GM19452 (cell line): ENCODE results near the gene AOX1.
A peak's percentile ranks its signal among the peaks of the same experiment; 100 is the strongest.
"Not testable (repeated sequence)": the region's sequence is repeated elsewhere in the genome, so short reads cannot be mapped to it uniquely, and the experiment has no call there.

Experiments used
- ATAC-seq: cut with Tn5 transposase; IDR thresholded peaks from one replicate; pipeline ENCODE4 v1.9.1; 2021; ENCODE audit not compliant: unreplicated experiment

Gene AOX1

DNA sequence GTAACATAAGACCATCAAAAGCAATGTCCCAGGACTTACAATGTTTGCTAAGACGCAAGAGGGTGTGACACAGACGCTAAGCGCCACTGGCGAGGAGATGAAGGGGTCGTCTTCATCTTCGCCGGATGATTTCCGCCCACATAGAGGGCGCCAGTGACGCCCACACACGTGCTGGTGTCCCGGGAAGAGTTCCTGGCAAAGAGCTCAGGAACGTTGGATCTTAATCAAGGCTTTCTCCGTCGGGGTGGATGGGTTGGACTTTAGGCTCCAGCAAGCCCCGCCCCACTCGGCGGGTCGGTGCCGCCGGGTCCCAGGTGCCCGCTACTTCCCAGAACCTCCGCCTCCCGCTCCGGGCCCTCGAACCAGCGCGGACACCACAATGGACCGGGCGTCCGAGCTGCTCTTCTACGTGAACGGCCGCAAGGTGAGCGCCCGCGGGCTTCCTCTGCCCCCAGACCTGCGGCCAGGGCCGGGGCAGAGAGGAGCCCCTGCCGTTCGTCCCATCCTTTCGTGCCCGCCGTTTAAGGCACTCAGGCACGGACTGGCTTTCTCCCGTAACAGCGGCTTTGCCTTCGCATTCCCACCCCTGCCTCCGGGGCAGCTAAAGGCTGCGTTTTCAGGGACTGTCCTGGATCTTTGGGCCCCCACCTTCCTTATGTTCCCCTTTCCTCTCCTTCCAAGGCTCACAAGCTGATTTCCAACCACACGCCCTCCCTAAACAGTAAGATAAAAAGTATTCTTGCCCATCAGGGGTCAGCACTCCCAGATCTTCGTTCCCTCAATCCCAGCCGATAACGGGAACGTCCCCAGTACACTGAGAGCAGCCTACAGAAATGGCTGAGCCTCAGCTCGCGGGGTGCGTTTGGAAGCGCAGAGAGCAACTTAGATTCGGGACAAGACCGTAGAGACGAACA, at the start of gene AOX1:
AOX1 (plus strand) TSS at position 285 of the 914 bp plus-strand sequence; CDS start at position 380, 95 bp downstream.
- ATAC-seq: peak; percentile 49

DNA sequence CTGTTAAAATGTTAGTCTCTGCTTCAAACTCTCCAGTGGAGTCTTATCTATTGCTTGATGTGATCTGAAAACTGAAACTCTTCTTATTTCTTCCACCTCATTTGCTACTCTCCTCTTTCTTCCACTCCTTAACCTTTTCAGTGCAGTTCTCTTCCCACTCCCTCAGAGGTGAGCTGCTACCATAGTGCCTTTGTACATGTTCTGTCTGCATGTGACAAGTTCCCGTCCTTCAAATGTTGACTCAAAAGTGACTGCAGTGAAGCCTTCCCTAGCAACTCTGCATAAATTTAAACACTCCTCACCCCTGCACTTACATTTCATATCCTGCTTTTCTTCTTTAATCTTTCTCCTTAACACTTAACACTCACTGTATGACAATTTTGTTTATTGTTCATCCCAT, 47.7 kb upstream of the AOX1 start:
- no peak for ATAC-seq

DNA sequence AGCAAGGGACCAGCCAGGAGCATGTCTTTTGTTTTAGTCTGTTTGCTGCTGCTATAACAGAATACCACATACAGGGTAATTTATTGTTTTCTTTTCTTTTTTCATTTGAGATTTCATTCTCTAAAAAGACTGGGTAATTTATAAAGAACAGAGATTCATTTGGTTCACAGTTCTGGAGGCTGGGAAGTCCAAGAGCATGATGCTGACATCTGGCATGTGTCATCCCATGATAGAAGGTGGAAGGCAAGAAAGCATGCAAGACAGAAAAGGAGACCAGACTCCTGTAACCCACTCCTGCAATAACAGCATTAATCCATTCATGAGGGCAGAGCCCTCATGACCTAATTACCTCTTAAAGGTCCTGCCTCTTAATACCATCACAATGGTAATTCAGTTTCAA, 45.0 kb upstream of the AOX1 start:
- ATAC-seq: no peak

DNA sequence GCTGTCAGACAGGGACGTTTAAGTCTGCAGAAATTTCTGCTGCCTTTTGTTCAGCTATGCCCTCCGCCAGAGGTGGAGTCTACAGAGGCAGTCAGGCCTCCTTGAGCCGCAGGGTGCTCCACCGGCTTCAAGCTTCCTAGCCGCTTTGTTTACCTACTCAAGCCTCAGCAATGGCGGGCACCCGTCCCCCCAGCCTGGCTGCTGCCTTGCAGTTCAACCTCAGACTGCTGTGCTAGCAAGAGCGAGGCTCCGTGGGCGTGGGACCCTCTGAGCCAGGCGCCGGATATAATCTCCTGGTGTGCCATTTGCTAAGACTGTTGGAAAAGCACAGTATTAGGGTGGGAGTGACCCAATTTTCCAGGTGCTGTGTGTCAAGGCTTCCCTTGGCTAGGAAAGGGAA, 19.2 kb upstream of the AOX1 start:
- not testable (repeated sequence) for ATAC-seq

DNA sequence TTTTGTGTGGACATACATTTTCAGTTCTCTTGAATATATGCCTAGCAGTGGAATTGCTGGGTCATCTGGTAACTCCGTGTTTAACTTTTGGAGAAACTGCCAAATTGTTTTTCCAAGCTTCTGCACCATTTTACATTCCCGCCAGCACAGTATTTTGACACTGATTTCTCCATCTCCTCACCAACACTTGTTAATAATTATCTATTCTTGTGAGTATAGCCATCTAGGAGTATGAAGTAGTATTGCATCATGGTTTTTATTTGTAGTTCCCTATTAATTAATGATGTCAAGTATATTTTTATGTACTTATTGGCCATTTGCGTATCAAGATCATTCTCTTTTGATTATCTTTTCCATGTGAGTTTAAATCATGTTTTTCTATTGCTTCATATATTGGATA, 17.9 kb upstream of the AOX1 start:
- ATAC-seq: no peak

DNA sequence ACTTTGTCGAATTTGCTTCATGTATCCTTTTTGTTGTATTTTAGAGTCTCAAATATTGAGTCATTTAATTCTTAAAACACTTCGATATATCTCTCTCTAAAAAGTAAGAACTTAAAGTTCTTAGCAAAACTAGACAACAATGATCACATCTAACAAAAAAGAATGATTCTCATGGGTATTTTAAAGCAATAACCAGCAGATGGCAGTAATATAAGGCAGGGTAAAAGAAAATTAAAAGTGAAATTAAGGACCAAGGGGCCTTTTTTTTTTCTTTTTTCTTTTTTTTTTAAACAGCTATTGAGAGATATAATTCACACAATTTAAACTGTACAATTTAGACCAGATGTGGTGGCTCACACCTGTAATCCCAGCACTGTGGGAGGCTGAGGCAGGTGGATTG, 9.9 kb upstream of the AOX1 start:
- no peak for ATAC-seq

DNA sequence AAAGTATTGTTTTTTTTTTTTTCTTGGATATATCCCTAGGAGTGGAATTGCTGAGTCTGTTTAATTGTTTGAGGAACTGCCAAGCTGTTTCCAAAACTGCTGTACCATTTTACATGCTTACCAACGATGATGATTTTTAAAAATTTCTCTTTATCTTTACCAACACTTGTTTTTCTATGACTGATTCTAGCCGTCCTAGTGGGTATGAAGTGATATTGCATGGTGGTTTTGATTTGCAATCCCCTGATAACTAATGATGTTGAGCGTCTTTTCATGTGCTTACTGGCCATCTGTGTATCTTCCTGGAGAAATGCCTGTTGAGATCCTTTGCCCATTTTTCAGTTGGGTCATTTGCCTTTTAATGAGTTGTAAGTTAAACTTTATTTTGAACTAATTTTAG, 8.8 kb upstream of the AOX1 start:
- no peak for ATAC-seq

DNA sequence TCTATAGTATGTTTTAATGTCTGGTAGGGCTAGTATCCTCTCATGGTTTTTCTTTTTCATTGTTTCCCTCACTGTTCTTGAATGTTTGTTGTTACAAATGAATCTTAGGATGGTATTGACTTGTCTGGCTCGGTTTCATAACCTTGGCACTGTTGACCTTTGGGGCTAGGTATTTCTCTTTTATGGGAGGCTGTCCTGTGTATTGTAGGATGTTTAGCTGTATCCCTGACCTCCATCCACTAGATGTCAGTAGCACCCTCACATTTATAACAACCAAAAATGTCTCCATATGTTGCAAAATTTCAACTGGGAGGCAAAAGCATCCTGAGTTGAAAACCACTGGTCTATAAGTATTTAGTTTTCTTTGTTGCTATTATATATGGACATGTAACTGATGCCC, 7.0 kb upstream of the AOX1 start:
- ATAC-seq: no peak

DNA sequence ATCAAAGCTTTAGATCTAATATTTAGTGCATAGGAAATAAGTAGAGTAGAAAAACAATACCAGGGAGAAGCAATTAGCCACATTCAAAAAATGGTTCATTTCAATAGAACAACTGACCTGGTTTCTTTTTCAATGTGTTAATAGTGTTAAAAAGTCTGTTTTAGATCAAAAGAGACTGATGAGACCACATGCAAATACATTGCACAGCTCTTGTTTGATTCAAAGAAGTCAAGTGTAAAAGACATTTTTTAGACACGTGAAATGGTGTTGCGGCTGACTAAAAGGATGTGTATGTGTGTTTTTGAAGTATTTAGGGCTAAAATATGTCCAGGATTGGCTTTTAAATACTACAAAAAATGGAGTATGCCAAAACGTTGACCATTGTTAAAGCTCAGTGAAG, 1.2 kb upstream of the AOX1 start:
- no peak for ATAC-seq

DNA sequence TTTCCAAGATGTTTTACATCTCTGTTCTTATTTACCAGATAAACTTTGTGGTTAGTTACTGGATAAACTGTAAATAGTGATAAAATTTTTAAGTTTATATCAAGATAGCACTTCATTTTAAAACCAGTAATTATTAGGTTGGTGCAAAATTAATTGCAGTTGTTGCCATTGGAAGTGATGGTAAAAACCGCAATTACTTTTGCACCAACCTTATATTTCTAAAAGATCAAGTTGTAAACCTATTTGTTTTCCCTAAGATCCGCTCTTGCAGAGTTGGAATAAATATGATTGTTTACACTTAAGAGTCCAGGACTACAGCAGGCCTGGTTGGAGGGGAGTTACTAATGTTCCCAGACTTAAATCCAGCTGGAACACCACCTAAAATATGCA, 479 bp upstream of the AOX1 start:
- ATAC-seq: no peak

DNA sequence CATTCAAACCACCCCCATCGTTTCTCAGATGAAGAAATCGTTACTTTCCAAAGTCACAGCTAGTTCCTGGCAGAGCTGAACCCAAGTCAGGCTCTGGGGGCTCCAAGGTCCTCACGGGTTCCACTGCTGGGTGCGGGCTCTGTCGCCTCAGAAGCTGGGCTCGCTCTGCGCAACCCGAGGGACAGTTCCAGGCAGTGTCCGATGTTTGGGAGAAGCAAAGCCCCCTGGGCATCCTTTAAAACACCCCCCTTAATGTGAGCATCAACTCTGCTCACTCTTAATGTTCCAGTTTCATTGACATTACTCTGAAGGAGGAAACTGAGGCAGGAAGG, 796 bp downstream of the AOX1 start:
- no peak for ATAC-seq

DNA sequence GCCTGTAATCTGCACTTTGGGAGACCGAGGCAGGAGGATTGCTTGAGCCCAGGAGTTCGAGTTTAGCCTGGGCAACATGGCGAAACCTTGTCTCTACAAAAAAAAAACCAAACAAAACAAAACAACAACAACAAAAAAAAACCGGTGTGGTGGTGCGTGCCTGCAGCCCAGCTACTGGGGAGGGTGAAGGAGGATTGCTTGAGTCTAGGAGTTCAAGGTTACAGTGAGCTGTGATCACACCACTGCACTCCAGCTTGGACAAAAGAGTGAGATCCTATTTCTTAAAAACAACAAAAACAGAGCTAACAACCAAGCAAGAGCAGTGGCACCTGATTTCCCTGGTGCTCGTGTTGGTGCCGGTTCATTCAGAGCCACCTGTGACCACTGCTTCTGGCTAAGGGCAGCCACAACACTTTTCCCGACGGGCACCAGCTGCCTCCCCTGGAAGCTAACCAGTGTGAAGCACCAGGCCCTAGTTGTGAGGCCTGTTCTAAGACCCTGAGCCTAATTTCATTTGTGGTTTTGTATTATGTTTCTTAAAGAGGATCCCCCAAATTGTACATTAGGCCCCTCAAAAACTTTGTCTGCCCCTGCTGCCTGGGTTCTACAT, 1.3 kb downstream of the AOX1 start:
- no peak for ATAC-seq

DNA sequence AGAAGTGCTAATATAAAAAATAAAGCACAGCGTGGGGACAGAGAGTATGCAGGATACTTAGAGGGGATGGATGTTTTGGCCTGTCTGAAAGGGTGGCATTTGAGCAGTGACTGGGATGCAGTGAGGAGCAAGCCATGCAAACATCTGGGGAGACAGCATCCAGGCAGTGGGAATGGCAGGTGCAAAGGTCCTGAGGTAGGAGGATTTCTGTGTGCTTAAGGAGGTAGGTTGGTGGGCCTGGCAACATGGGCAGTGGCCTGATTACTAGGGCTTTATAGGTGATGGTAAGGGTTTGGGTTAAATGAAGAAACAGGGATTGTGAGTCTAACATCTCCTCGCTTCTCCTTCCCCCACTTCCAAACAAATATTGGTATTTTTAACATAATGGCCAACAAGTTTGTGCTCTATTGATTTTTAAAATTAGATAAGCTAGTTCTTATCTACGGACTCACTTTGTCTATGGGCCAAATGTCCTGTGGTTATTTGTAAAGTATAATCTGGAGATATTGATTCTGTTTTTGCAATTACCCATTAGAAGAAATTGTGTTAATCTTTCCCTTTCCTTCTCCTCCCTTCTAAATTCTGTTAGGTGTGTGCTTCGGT, 2.4 kb downstream of the AOX1 start:
- ATAC-seq: no peak

DNA sequence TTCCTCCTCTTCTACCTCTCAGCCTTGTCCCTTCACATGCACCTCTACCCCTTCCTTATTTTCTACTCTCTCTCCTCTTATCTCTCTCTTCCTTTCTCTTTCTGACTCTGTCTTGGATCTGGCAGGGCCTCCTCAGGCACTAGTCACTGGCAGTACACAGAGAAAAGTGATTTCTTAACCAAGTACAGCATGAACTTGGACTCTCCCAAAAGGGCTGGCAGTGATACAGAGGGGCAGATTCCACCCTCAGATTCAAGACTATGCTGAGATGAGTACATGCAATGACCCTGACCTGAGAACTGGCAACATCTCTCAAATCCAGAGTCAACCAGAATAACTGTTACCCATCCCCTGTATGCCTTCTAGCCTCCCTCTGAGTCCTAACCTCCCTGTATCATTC, 4.3 kb downstream of the AOX1 start:
- ATAC-seq: no peak

DNA sequence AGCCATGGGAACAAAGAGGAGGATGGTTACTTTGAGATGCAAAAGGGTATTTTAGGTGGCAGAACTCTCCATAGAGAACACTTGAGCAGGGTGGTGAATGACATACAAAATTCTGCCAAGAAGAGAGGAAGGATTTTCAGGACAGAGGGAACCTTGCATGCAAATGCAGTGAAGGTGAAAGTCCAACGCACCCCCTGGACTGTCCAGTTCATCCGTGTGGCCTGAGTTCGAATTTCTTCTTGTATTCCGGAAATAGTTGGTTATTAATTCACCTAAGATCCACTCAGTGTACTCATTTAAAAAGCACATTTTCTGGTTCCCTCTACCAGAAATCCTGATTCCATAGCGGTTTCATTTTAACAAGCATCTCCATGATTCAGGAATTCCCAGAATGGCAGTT, 5.5 kb downstream of the AOX1 start:
- ATAC-seq: no peak

DNA sequence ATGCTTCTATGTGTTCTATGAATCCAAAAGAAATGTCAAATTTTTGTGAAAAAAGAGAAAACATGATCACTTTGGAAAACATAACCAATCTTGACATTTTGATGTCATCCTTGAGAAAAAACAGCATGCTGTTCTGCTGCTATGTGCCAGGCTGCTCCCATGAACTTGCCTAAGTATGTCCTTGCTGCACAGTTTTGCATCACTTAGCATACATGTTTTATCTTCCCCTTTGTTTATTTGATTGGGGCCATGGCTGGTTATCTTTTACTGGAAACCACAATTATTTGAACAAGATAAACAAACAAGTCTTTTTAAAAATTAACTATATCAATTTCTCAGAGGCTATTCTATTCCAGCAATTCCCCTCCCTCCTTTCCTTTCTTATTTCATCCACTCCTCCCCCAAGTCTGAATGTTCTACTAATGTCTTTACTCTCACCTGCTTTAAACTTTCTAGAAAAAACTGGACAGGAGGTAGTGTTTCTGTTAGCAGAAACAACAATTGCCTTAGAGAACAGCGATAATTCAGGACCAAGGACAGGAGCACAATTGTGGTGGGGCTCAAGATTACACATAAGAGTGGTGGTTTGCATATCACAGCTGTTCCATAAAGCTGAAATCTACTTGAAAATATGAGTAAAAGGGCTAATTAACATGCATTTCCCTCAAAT, 6.7 kb downstream of the AOX1 start:
- ATAC-seq: no peak

DNA sequence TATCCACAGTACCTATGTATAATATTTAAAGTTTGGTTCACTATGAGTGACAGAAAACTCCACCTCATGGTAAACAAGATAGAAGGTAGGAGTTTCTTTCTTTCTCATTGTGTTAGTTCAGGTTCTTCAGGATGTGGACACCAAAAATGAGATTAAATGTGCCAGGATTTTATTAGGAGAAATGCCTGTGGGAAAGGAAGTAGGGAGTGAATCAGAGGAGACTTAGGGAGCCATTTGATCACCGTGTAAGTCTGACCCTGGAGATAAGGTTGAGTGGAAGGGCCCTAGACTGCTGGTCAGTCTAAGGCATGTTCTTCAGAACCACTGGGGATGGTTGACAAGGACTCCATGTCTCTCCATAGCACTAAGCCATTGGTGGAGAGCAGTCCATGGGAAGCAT, 8.1 kb downstream of the AOX1 start:
- ATAC-seq: no peak

DNA sequence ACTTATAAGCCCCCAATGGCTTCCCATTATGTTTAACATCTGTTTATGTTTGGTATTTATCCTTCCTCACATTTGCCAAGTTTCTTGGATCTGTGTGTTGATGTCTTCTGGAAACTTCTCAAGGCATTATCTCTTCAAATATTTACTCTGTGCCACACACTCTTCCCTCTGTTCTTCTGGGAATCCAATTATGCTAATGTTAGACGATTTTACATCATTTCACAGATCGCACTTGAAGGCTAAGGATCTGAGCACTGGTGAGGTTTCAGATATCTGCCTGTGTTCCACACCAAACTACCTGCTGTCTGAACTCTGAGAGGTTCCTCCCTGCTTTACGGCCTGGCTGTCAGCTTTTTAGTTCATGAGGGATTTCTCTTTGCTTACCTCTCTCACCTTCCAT, 10.1 kb downstream of the AOX1 start:
- no peak for ATAC-seq

DNA sequence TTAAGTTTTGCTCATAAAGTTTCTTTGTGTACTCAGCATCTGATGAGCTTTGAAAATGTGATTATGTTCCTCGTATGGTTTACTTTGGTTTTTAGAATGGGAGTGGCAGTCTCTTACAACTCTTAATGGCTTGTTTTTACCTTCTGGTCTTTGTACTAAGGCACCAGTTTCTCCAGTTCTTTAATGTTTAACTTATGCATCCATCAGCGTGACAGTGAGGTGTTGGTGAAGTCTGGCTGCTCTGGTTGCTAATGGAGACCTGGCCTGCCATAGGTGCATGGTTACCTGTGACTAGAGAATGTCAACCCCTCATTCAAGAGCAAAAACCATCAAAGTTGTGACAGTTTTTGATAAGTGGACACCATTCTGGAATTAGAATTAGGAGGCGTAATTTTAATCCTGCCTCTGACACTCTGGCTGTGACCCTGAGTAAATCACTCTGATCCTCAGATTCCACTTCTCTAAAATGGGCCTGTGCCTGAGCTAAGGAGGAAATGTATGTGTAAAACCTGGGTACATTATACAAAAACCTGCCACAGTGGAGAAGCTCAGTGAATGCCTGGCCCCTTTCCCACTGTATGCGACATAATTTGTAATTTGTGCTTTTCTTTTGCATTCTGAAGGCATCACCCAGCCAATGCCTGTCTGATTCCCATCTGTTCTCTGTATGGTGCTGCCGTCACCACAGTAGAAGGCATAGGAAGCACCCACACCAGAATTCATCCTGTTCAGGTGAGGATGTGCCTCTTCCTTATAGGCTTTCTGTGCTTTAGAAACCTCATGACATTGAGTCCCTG, 11.2 kb downstream of the AOX1 start:
- no peak for ATAC-seq

DNA sequence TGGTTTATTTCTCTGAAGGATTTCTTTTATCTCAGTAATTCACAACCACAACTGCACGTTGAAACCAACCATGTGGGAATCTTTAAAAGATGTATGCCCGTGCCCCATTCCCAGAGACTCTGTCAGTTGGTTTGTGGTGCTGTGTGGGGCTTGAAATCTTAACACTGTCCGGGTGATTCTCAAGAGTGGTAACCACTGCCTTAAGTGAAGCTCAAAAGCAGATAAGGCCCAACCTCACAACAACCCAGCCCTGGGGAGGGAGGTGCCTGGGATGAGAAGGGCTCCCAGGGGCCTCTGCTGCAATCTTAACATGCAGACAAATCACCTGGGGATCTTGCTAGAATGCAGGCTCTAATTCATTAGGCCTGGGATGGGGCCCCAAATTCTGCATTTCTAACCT, 13.4 kb downstream of the AOX1 start:
- no peak for ATAC-seq
